GM12878 (cell line): ENCODE measurements around the gene AOPEP. TPM values are rescaled to one million over a fixed set of nuclear protein-coding genes. Genes with fewer than 3 reads are reported as not detected.
A peak's percentile ranks its signal among the peaks of the same experiment; 100 is the strongest.

Source experiments
- ATAC-seq: fragments of 200-7000 bp; cut with Tn5 transposase; 3 replicates; pipeline ENCODE4 v1.9.1; 2020; ENCODE audit warnings: mild to moderate bottlenecking, moderate library complexity
- BruUV-seq: library from RNA; stranded (reverse); fragments of 400-500 nt; replicated peaks from 2 replicates; lab custom pipeline; 2021; lab: Mats Ljungman, UMichigan
- CTCF ChIA-PET: fragments of 300-600 bp; sonication (Branson Sonifier 250); formaldehyde crosslinking; extraction: SDS; loops from one replicate; lab custom pipeline; 2021; ENCODE audit warnings: inconsistent platforms; lab: Yijun Ruan, JAX
- POLR2A ChIA-PET: fragments of 350-600 bp; formaldehyde crosslinking; extraction: SDS; loops from one replicate; lab custom pipeline; 2021; ENCODE audit warnings: inconsistent platforms; lab: Charles Lee
- RAD21 ChIA-PET: fragments of 300-600 bp; sonication (Branson Sonifier 250); formaldehyde crosslinking; loops from one replicate; lab custom pipeline; 2023; ENCODE audit warnings: antibody characterized with exemption; ENCODE audit not compliant: unreplicated experiment; lab: Charles Lee
- SMC1A ChIA-PET: fragments of 300-600 bp; sonication (Branson Sonifier 250); formaldehyde crosslinking; loops from one replicate; lab custom pipeline; 2023; ENCODE audit not compliant: unreplicated experiment, uncharacterized antibody; lab: Charles Lee
- DNase-seq: peaks from one replicate; pipeline ENCODE4 v3.0.0-alpha.2; 2011; ENCODE audit warnings: low read depth, low spot score
- FAIRE-seq: peaks from 3 replicates; lab custom pipeline; 2011; peaks lifted over from hg19 to GRCh38; lab: Jason Lieb, UNC
- H2AFZ ChIP-seq: 2 replicates; pipeline ENCODE4 v1.6.0; 2011; ENCODE audit warnings: low read depth, low read length, control low read depth; ENCODE audit not compliant: control insufficient read depth
- H3K27ac ChIP-seq: 2 replicates; pipeline ENCODE4 v1.5.1; 2011; ENCODE audit warnings: control low read depth; ENCODE audit not compliant: control insufficient read depth, insufficient read depth
- H3K27me3 ChIP-seq, 2 experiments: replicated peaks in 1 of 2; 2 replicates each; pipeline versions ENCODE4 v1.6.0 to v1.6.1; 2011; ENCODE audit warnings: low read length in 1 of 2; ENCODE audit not compliant: control insufficient read depth in 2 of 2, insufficient read depth in 2 of 2
- H3K36me3 ChIP-seq, 2 experiments: 2 replicates each; pipeline ENCODE4 v1.5.1; 2011; ENCODE audit warnings: low read length in 1 of 2; ENCODE audit not compliant: control insufficient read depth in 2 of 2, insufficient read depth in 2 of 2
- H3K4me1 ChIP-seq: 2 replicates; pipeline ENCODE4 v1.6.1; 2011; ENCODE audit warnings: mild to moderate bottlenecking, low read length, moderate library complexity, mixed read lengths; ENCODE audit not compliant: control insufficient read depth, insufficient read depth
- H3K4me2 ChIP-seq: 2 replicates; pipeline ENCODE4 v1.6.0; 2011; ENCODE audit warnings: control low read depth; ENCODE audit not compliant: control insufficient read depth, insufficient read depth
- H3K4me3 ChIP-seq: fragments of 200-600 bp; sonication (generic); 2 replicates; pipeline ENCODE4 v1.5.1; 2016
- H3K79me2 ChIP-seq: 2 replicates; pipeline ENCODE4 v1.6.0; 2011; ENCODE audit warnings: low read length; ENCODE audit not compliant: control insufficient read depth, insufficient read depth
- H3K9ac ChIP-seq: 2 replicates; pipeline ENCODE4 v1.8.0; 2011; ENCODE audit warnings: low read length, control low read depth, mixed read lengths; ENCODE audit not compliant: control insufficient read depth, insufficient read depth
- H3K9me3 ChIP-seq: replicated peaks from 3 replicates; pipeline ENCODE4 v1.5.1; 2011; ENCODE audit warnings: mild to moderate bottlenecking, low read length; ENCODE audit not compliant: control insufficient read depth, insufficient read depth
- H4K20me1 ChIP-seq: 2 replicates; pipeline ENCODE4 v1.6.0; 2011; ENCODE audit not compliant: control insufficient read depth, insufficient read depth
- BCL11A ChIP-seq: IDR thresholded peaks from 2 replicates; pipeline ENCODE4 v1.6.1; 2011; ENCODE audit warnings: low read depth, low read length
- BMI1 ChIP-seq: fragments of 450-650 bp; IDR thresholded peaks from 2 replicates; pipeline ENCODE4 v1.6.1; 2016; ENCODE audit warnings: mild to moderate bottlenecking, moderate library complexity, borderline replicate concordance
- CREM ChIP-seq: IDR thresholded peaks from 2 replicates; pipeline ENCODE4 v1.6.1; 2014; ENCODE audit warnings: antibody characterized with exemption, low read depth
- DPF2 ChIP-seq: fragments of 450-650 bp; IDR thresholded peaks from 2 replicates; pipeline ENCODE4 v1.6.1; 2017; ENCODE audit warnings: mild to moderate bottlenecking
- EGR1 ChIP-seq, 2 experiments: IDR thresholded peaks; 1 replicate in 1 of 2; 2 replicates in 1 of 2; pipeline ENCODE4 v1.6.1; 2011 to 2012; ENCODE audit warnings: low read depth in 2 of 2, low read length in 2 of 2, borderline replicate concordance in 1 of 2, mild to moderate bottlenecking in 1 of 2, moderate library complexity in 1 of 2
- ELK1 ChIP-seq: IDR thresholded peaks from 2 replicates; pipeline ENCODE4 v1.6.1; 2012; ENCODE audit warnings: low read depth, low read length, improper control_type of control experiment
- HDAC2 ChIP-seq: fragments of 200-600 bp; sonication (generic); IDR thresholded peaks from 2 replicates; pipeline ENCODE4 v1.6.1; 2017
- IKZF1 ChIP-seq: fragments of 450-650 bp; conservative IDR thresholded peaks from 2 replicates; pipeline ENCODE4 v1.6.1; 2017; ENCODE audit warnings: antibody characterized with exemption, mild to moderate bottlenecking
- MTA3 ChIP-seq: IDR thresholded peaks from 2 replicates; pipeline ENCODE4 v1.6.1; 2012; ENCODE audit warnings: low read length, inconsistent platforms, borderline replicate concordance
- NR2F1 ChIP-seq: fragments of 450-650 bp; conservative IDR thresholded peaks from 2 replicates; pipeline ENCODE4 v1.6.1; 2017; ENCODE audit warnings: mild to moderate bottlenecking
- PKNOX1 ChIP-seq: fragments of 450-650 bp; IDR thresholded peaks from 2 replicates; pipeline ENCODE4 v1.6.1; 2016; ENCODE audit warnings: mild to moderate bottlenecking
- POLR2A ChIP-seq: IDR thresholded peaks from 2 replicates; pipeline ENCODE4 v1.6.1; 2011; ENCODE audit warnings: low read depth, mild to moderate bottlenecking, low read length
- RAD51 ChIP-seq: fragments of 450-650 bp; IDR thresholded peaks from 2 replicates; pipeline ENCODE4 v1.6.1; 2016; ENCODE audit warnings: moderate library complexity, mild to moderate bottlenecking, inconsistent platforms
- RFX5 ChIP-seq: IDR thresholded peaks from 2 replicates; pipeline ENCODE4 v1.6.1; 2011; ENCODE audit warnings: low read depth, low read length, improper control_type of control experiment
- TCF3 ChIP-seq: IDR thresholded peaks from 2 replicates; pipeline ENCODE4 v1.6.1; 2012; ENCODE audit warnings: low read depth, mild to moderate bottlenecking, low read length, borderline replicate concordance; ENCODE audit not compliant: insufficient read depth
- ZBTB4 ChIP-seq: fragments of 450-650 bp; formaldehyde crosslinking; IDR thresholded peaks from 2 replicates; pipeline ENCODE4 v1.4.0; 2022; ENCODE audit warnings: mild to moderate bottlenecking, moderate library complexity
- ZNF384 ChIP-seq: IDR thresholded peaks from 2 replicates; pipeline ENCODE4 v1.6.1; 2012; ENCODE audit warnings: low read depth, mild to moderate bottlenecking, low read length, improper control_type of control experiment, borderline replicate concordance
- WGBS: methylation state at CpG from one replicate; pipeline ENCODE4 v1.1.6; 2016; ENCODE audit warnings: low lambda C conversion rate; ENCODE audit not compliant: insufficient replicate concordance, insufficient coverage; ENCODE audit errors: missing lambda C conversion rate; 5-methylcytosine and 5-hydroxymethylcytosine counted together
- in situ Hi-C: fragments of 300-500 bp; cut with MboI; formaldehyde crosslinking; loops from 9 replicates; pipeline ENCODE4 v1.14.3; 2018; ENCODE audit warnings: mixed read lengths
- intact Hi-C: fragments of 100-400 bp; cut with micrococcal nuclease; formaldehyde crosslinking; loops from one replicate; pipeline ENCODE4 v1.14.2; 2022; ENCODE audit not compliant: unreplicated experiment
- polyA plus RNA-seq, 11 experiments: library from polyadenylated mRNA; depleted of rRNA in 4 of 11; unstranded in 6 of 11; stranded (reverse) in 5 of 11; fragments of >200 nt; fragmentation: Nextera tagmentation in 4 of 11; fragmentation: Illumina TruSeq in 1 of 11; extraction: Ambion mirVana in 4 of 11; extraction: Trizol in 1 of 11; gene quantifications; 1 replicate in 1 of 11; 2 replicates in 10 of 11; pipeline versions ENCODE4 v1.2.1 to v1.2.3, GENCODE V29; 2011 to 2016; ENCODE audit warnings: inconsistent platforms in 2 of 11, missing spikeins in 2 of 11, low read depth in 1 of 11
- total RNA-seq, 4 experiments: library from RNA; depleted of rRNA in 3 of 4; stranded (reverse); fragments of >200 nt in 3 of 4; fragmentation: Illumina TruSeq in 1 of 4; extraction: Trizol in 1 of 4; gene quantifications; 2 replicates each; pipeline versions ENCODE4 v1.2.1 to v1.2.3, GENCODE V29; 2013 to 2021

Gene AOPEP
- total and polyA plus RNA-seq, 10 of the 15 experiments (the other 5 are each of a cell fraction or from before 2014, with no cell fraction given), result 2.3 to 16.9 (median 10.1) TPM

- TF ChIP-seq BMI1, result no peak
These were observed 277.4 kb downstream of the AOPEP start (continued) for GRCh38 chr9:95003689-95004410.

- H3K36me3 ChIP-seq, result no peaks in the 10 kb centered on the region
- in situ Hi-C loops (no loop called here), intact Hi-C loops (loop anchor here (10.0 kb wide), 1 partner anchor 220 kb away; no protein-coding TSS in a partner anchor)
- FAIRE-seq (no peak), ATAC-seq (peak; percentile 84), DNase-seq (no peak)
- BruUV-seq, result no TSS peak
- peak overlapping the region; percentile 81 for H2AFZ ChIP-seq
- peak overlapping the region; percentile 77 for H3K4me3 ChIP-seq
- ChIA-PET SMC1A (no interaction called here), CTCF (no interaction called here), RAD21 (no interaction called here), POLR2A (no interaction called here)
- H3K9ac ChIP-seq, result peak overlapping the region; percentile 78
- H3K27ac ChIP-seq, result peak overlapping the region; percentile 69
- WGBS, result under 1% methylated on average over 51 of the region's 133 CpGs
- H3K4me1 ChIP-seq, result no peaks in the 10 kb centered on the region; the same call in 1 of the 2 replicates
- H3K4me2 ChIP-seq, result peak overlapping the region; percentile 90
- H4K20me1 ChIP-seq, result no peaks in the 10 kb centered on the region
- H3K27me3 ChIP-seq, result no peaks in the 10 kb centered on the region
- H3K79me2 ChIP-seq, result no peaks in the 10 kb centered on the region; the same call in 1 of the 2 replicates
- H3K9me3 ChIP-seq, result no peaks in the 10 kb centered on the region
- TF ChIP-seq RFX5, result no peak
- 0 out of 2 replicates have a peak, but pooled peaks have one; percentile 5 for TF ChIP-seq CREM
- peak; percentile 51 for TF ChIP-seq IKZF1
- TF ChIP-seq DPF2, result peak; percentile 60; the same call in 1 of the 2 replicates
- TF ChIP-seq POLR2A, result peak; percentile 60
- TF ChIP-seq TCF3, result no peak
- no peak for TF ChIP-seq ZNF384
- no peak for TF ChIP-seq HDAC2
- TF ChIP-seq PKNOX1, result no peak
- TF ChIP-seq EGR1 (IDR thresholded peaks at IDR 0.05; ENCODE audit: borderline replicate concordance in 1 of 2, low read depth in 2 of 2, low read length in 2 of 2), result 0 out of 3 replicates have a peak, but pooled peaks of 1 of the 2 experiments have one; percentile 31
- no peak for TF ChIP-seq ELK1
- TF ChIP-seq MTA3, result no peak
- TF ChIP-seq NR2F1, result peak; percentile 31; the same call in 1 of the 2 replicates
- no peak for TF ChIP-seq RAD51
- no peak for TF ChIP-seq ZBTB4 (CRISPR knock-in tag)
- TF ChIP-seq BCL11A, result no peak
These were observed 278.1 kb downstream of the AOPEP start for GRCh38 chr9:95004411-95005277.
